ENCODE measurements around the gene EEPD1.

EEPD1 gene

GRCh38 chr7:36157527-36158320 is 4.7 kb downstream of the EEPD1 start:
- no peak for DNase-seq

- no peak for DNase-seq
Observed at GRCh38 chr7:36158321-36158605, 5.2 kb downstream of the EEPD1 start.

GRCh38 chr7:36159618-36160017 is 6.6 kb downstream of the EEPD1 start:
- no peak for DNase-seq

- no peak for DNase-seq
Observed at GRCh38 chr7:36160313-36160712, 7.3 kb downstream of the EEPD1 start.

DNA sequence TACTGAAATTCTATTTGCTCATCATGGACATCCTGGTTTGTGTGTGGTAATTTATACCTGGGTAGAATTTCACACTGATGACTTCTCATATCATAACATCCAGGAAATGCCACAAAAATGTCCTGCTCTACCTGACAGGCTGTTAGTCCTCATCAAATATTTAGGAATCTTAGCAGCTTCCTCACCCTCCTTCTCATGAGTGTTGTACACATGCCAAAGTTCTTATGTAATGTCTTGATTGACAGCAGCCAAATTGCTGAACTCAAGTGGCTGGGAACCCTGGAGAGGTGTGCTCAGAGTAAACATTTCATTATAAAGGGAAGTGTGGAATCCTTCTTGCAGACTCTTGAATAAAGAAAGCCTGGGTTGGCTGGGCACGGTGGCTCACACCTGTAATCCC is 8.9 kb downstream of the EEPD1 start:
- no peak for DNase-seq

GRCh38 chr7:36165059-36165458 is 12.0 kb downstream of the EEPD1 start:
- DNase-seq = no peak

DNA sequence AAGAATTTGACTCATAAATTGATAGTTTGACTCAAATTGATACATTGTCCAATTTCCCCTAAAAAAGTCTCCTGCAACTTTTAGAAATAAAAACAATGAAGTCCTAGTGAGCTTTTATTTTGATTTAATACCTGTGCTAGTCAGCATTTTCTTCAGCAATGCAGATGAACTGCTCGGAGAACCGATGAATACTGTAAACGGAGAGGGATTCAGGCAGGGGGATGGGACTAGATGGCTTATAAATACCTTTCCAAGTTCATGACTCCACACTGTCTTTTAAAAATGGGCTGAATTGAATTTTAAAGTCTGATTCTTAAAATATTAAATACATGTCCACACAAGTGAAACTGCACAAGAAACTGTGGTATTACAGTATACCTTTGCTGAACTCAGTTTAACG is 12.7 kb downstream of the EEPD1 start:
- DNase-seq = no peak

GRCh38 chr7:36167403-36168050 is 14.5 kb downstream of the EEPD1 start:
- no peak for DNase-seq

GRCh38 chr7:36171503-36171902 is 18.4 kb downstream of the EEPD1 start:
- no peak for DNase-seq

DNA sequence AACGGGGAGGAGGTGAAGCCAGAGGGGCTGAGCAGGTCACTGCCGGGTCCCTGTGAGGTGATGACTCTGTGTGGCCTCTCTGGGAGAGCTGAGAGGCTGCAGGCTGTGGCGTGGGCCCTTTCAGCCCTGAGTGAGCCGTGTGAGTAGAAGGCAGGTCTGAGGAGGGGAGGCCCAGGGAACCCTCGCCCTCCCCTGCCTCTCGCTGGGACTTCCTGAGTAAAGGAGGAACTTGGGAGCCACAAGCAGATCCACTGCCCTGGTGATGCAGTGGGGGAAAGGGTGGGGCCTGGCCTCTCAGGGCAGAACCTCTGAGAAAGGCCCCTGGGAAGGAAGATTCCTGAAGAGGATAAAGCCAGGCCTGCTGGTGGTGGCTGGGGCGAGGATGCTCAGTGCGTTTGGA is 22.8 kb downstream of the EEPD1 start:
- no peak for DNase-seq

- DNase-seq = no peak
Observed at GRCh38 chr7:36176697-36177096, 23.6 kb downstream of the EEPD1 start.

DNA sequence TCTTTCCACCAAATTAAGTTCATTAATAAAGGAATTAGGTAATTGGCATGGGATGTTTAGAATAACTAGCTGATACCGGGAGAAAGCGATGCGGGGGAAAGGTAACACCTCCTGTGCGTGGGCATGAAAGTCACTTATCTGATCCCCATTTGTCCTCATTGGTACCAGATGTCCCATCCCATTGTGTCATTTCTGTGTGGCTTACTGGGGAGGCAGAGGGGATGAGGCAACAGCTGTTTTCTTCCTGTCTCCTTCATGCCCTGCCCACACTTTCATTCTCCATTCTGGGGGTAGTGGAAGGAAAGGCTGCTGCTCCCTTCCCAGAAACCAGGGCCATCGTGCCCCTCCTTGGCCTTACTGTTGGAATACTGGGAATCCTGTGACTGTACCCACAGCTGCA is 27.1 kb downstream of the EEPD1 start:
- no peak for DNase-seq

- no peak for DNase-seq
Observed at GRCh38 chr7:36181668-36182067, 28.6 kb downstream of the EEPD1 start.

- DNase-seq = no peak
Observed at GRCh38 chr7:36182854-36183604, 30.0 kb downstream of the EEPD1 start.

- DNase-seq = no peak
Observed at GRCh38 chr7:36185092-36185491, 32.0 kb downstream of the EEPD1 start.

GRCh38 chr7:36185756-36186155 is 32.7 kb downstream of the EEPD1 start:
- no peak for DNase-seq

GRCh38 chr7:36186359-36187121 is 33.5 kb downstream of the EEPD1 start:
- no peak for DNase-seq

DNA sequence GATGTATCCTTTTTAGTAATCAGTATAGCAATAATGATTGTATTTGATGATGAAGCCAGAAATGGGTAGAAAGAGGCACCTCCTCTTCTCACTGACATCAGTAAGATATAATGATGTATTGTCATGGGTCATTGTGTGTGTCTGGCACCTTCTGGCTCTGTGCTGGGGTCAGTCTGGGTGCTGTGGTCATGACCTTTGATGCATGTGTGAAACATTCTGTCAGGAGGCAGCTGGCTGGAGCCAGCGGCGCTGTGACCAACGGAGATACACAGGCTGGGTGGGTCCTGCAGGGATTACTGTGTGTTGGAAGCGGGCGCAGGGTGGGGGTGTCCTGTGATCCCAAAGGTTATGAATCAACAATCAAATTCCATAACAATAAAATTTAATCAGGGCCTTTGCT is 35.2 kb downstream of the EEPD1 start:
- no peak for DNase-seq

GRCh38 chr7:36188906-36189305 is 35.9 kb downstream of the EEPD1 start:
- DNase-seq = no peak

- DNase-seq = no peak
Observed at GRCh38 chr7:36190447-36191291, 37.6 kb downstream of the EEPD1 start.

- no peak for DNase-seq
Observed at GRCh38 chr7:36191292-36191920, 38.4 kb downstream of the EEPD1 start.

Measured in activated CD8-positive, alpha-beta memory T cell treated with anti-CD3 and anti-CD28 coated beads for 24 hours (primary cell).